ENCODE results near the gene LMF1.

DNA sequence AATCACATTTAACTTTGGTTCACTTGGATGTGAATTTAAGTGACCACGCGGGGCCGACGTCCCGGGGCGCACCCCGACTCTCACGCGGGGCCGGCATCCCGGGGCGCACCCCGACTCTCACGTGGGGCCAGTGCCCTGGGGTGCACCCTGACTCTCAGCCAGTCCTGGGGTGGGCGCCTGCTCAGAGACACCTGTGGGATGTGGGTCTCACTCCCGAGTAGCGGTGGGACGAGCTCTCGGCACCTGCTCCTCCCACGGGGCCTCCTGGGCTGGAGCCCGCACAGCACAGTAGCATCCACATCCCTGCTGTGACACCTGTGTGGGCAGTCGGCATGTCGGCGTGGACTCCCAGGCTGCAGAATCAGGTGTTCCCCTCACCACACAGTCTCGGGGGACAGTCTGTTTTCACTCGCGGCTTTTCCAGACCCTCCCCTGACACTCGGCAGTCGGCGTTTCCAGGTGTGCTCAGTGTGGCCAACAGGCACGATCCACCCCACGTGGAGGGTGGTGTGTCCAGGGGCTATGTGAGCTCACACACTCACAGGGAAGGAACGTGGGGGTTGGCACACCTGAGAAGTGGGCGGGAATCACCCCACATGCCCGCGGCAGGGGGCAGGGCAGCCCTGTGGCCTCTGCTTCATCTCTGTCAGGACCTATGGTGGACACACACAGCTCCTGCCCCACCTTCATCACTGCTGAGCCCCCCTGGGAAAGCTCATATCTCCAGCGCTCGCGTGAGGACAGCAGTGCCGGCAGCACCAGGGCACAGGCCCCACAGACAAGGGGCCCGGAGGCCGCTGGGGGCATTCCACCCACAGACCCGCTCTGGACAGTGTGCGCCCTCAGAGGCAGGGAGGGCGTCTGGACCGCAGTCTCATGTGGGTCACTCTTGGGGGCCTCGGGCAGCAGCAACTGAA lies 51.8 kb downstream of the LMF1 start:
- TF ChIP-seq, protein P1, sequence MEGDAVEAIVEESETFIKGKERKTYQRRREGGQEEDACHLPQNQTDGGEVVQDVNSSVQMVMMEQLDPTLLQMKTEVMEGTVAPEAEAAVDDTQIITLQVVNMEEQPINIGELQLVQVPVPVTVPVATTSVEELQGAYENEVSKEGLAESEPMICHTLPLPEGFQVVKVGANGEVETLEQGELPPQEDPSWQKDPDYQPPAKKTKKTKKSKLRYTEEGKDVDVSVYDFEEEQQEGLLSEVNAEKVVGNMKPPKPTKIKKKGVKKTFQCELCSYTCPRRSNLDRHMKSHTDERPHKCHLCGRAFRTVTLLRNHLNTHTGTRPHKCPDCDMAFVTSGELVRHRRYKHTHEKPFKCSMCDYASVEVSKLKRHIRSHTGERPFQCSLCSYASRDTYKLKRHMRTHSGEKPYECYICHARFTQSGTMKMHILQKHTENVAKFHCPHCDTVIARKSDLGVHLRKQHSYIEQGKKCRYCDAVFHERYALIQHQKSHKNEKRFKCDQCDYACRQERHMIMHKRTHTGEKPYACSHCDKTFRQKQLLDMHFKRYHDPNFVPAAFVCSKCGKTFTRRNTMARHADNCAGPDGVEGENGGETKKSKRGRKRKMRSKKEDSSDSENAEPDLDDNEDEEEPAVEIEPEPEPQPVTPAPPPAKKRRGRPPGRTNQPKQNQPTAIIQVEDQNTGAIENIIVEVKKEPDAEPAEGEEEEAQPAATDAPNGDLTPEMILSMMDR (IDR thresholded peaks at IDR 0.05): no peak
- no peak for TF ChIP-seq POLR2A (IDR thresholded peaks at IDR 0.05)
